Upper lobe of right lung (tissue), 1 donor: ENCODE measurements around the gene VARS2. TPM values are rescaled to one million over a fixed set of nuclear protein-coding genes. Genes with fewer than 3 reads are reported as not detected.

Experiments used
- ATAC-seq: fragments of 200-7000 bp; cut with Tn5 transposase; one replicate; pipeline ENCODE4 v1.9.1; 2020; ENCODE audit warnings: mild to moderate bottlenecking, moderate library complexity
- DNase-seq: peaks from one replicate; pipeline ENCODE4 v3.0.0-alpha.2; 2020
- H3K27ac ChIP-seq: fragments of 200-600 bp; one replicate; pipeline ENCODE4 v1.8.0; 2022
- H3K27me3 ChIP-seq: fragments of 200-600 bp; one replicate; pipeline ENCODE4 v1.8.0; 2022; ENCODE audit warnings: mild to moderate bottlenecking
- H3K36me3 ChIP-seq: fragments of 200-600 bp; one replicate; pipeline ENCODE4 v1.8.0; 2022
- H3K4me1 ChIP-seq: fragments of 200-600 bp; one replicate; pipeline ENCODE4 v1.8.0; 2022
- H3K4me3 ChIP-seq: fragments of 200-600 bp; one replicate; pipeline ENCODE4 v1.8.0; 2022; ENCODE audit warnings: mild to moderate bottlenecking
- H3K9me3 ChIP-seq: fragments of 200-600 bp; one replicate; pipeline ENCODE4 v1.8.0; 2022
- intact Hi-C: fragments of 100-400 bp; cut with DNase I; formaldehyde crosslinking; loops from one replicate; pipeline ENCODE4 v1.11.0; 2022
- total RNA-seq: library from RNA; stranded (reverse); fragmentation: NEBNext Ultra II Directional; extraction: Animal tissue kit (Norgen Biotek cat#: 25700); gene quantifications from one replicate; pipeline ENCODE4 v1.2.1, GENCODE V29; 2021
- TF ChIP-seq, protein P1 (sequence below): fragments of 200-600 bp; IDR thresholded peaks from one replicate; pipeline ENCODE4 v1.8.0; 2022; ENCODE audit warnings: antibody characterized with exemption
- donor health status: DM: no; HTN: yes; CAD: no; lungs with severe emphysema.

The VARS2 gene
- total RNA-seq, 1 donor from 2014 or later: 28.7 TPM

DNA sequence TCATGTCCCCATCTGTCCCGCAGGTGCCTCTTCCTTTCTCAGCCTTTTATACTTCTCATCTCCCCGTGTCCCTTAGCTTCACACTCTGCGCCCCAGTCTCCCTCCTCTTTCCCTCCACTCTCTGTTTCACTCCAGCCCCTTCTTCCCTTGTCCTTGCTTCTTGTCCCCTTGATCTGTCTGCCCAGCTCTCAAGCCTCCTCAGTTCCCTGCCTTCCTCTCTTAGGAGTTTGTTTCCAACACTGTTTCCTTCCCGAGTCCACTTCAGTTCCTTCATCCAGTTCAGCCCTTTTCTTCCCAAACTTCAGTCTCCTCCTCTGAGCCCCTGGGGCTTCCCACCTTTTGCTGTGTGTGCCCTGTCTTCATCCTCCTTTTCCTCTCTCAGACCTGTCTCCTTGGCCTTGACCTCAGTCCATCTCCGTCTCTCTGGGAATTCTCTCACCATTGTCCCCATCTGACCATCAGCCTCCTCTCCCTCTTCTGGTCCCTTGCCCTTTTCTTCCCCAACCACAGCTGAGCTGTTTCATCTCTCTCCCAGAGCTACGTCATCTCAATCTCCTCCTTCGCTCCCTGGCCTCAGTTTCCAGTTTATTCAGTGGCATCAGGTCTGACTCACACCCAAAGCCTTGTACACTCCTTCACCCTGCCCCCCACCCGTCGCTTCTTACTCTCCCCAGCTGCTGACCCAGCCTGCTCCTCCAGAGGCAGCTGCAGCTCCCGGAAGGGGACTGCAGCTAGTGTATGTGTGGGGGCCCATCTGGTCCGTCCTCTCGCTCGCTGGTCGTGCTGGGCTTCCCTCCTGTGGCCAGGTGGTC, 32.4 kb upstream of the VARS2 start:
- peaks cover 28% of the 10 kb centered on the region for H3K4me1 ChIP-seq
- DNase-seq (no peak), ATAC-seq (no peak)
- intact Hi-C loops: no loop called here
- peak overlapping the region; percentile 80 for H3K27ac ChIP-seq
- no peaks in the 10 kb centered on the region for H3K36me3 ChIP-seq
- H3K27me3 ChIP-seq: no peaks in the 10 kb centered on the region
- H3K4me3 ChIP-seq: no peak overlapping the region
- no peaks in the 10 kb centered on the region for H3K9me3 ChIP-seq
- TF ChIP-seq, protein P1, sequence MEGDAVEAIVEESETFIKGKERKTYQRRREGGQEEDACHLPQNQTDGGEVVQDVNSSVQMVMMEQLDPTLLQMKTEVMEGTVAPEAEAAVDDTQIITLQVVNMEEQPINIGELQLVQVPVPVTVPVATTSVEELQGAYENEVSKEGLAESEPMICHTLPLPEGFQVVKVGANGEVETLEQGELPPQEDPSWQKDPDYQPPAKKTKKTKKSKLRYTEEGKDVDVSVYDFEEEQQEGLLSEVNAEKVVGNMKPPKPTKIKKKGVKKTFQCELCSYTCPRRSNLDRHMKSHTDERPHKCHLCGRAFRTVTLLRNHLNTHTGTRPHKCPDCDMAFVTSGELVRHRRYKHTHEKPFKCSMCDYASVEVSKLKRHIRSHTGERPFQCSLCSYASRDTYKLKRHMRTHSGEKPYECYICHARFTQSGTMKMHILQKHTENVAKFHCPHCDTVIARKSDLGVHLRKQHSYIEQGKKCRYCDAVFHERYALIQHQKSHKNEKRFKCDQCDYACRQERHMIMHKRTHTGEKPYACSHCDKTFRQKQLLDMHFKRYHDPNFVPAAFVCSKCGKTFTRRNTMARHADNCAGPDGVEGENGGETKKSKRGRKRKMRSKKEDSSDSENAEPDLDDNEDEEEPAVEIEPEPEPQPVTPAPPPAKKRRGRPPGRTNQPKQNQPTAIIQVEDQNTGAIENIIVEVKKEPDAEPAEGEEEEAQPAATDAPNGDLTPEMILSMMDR: no peak

DNA sequence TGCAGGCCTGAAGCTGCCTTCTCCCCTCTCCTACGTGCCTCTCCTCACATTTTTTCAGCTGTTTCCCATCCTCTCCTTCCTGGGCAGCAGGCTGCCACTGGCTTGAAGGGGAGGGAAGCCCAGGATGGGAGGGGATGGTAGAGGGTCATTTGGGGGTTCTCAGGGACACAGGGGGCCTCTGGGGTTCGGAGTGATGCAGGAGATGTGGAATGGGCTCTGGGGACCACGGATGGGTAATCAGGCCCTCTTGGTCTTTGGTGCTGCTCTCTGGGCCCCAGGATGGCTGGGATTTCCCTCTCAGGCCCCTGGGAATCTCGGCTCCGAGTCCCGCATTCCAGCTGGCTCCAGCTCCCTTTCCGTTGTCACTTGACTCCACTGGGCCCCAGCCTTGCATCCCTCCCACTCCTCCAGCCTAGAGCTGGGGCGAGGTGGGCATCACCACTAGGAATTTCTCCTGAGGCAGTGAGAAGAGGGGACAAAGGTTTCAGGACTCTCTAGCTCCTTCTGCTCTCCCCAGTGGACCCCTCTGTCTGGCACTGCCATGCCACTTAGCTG, 31.8 kb upstream of the VARS2 start:
- H3K4me3 ChIP-seq: no peak overlapping the region
- DNase-seq (no peak), ATAC-seq (no peak)
- intact Hi-C loops: no loop called here
- H3K36me3 ChIP-seq: no peaks in the 10 kb centered on the region
- no peaks in the 10 kb centered on the region for H3K9me3 ChIP-seq
- H3K27ac ChIP-seq: peak overlapping the region; percentile 80
- H3K27me3 ChIP-seq: no peaks in the 10 kb centered on the region
- peaks cover 31% of the 10 kb centered on the region for H3K4me1 ChIP-seq
- TF ChIP-seq, protein P1: no peak

DNA sequence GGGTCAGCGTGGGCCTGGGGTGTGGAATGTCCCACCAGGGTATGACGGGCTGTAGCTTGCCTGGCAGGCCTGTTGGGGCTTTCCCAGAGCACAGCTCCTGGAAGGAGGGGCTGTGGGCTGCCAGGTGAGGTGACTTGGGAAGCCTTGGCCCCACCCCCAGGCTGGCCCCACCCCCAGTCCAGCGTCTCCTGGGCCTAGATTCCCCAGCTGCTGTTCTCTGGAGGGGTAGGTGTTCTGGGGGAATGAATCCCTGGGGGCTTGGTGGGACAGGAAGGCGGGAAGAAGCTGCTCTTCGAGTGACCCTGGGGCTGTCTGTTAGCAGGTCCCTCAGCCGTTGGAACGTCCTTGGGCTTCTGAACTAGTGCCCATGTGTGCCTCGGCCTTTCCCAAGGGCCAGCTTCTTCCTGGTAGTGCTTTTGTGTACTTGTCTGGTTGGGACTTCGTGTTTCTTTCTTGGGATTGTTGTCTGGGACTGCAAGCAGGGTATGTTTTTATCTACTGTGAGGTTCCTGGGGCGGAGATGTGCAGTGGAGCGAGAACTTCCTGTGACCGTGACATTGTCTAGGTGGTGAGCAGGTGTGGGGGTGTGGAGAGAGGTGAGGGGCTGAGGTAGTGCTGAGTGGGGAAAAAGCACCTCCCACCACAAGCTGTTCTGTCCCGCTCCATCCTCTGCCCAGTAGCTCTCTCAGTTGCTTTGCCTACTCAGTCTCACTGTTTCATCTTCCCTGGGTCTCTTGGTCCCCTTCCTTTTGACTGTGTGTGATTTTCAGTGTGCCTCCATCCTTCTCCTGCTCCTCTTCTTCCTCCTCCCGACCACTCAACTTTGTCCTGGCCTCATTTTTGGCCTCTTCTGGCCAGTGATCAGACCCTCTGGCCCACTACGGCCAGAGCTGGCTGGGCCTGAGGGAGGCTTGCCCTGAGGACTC, 31.0 kb upstream of the VARS2 start:
- ATAC-seq: peak; percentile 73
- H3K9me3 ChIP-seq: no peaks in the 10 kb centered on the region
- no peaks in the 10 kb centered on the region for H3K27me3 ChIP-seq
- TF ChIP-seq, protein P1: no peak
- H3K27ac ChIP-seq: peak overlapping the region; percentile 80
- peak; percentile 91 for DNase-seq
- H3K4me1 ChIP-seq: peaks cover 26% of the 10 kb centered on the region
- H3K36me3 ChIP-seq: no peaks in the 10 kb centered on the region
- intact Hi-C loops: no loop called here
- H3K4me3 ChIP-seq: peak overlapping the region; percentile 69

DNA sequence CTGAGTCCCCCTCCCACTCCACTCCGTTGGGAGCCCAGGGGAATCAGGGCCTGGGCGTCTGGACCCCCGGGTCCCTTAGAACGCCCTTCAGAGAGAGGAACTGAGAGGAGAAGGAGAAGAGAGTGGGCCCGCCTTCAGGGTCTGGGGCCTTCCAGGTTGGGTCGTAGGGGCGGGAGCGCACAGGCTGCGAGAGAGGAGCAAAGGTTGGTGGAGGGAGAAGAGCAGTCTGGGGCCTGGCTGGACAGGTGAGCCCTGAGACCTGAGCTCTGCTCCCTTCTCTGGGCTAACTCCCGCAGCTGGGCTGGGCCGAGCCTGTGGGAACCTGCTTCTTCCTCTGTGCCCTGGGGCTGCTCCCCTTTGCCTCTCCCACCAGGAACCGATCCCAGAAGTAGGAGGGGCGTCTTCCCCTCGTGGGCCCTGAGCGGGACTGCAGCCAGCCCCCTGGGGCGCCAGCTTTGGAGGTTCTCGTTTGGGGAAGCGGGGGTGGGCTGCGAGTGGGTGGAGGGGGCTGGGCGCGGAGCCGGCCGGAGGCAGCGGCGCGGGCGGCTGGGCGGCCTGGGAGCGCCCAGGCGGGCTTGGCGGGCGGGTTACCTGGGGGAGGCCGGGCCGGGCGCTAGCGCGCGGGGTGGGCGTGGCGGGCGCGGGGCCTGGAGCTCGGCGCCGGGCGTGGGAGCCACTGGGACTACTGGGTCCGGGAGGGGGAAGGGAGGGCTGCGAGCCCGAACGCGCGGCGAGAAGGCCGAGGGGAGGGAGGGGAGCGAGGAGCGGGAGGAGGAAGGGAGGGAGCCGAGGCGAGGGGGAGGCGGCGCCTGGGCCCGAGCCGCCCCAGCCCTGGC, 30.1 kb upstream of the VARS2 start, which contains the start of gene DDR1:
Gene DDR1, plus strand, starts transcription at position 835 of the 836 bp plus-strand sequence. CDS start 4,211 bp downstream, outside the sequence.
- ATAC-seq: peak; percentile 72
- peak; percentile 86 for DNase-seq
- Histone ChIP-seq H3K4me3 (peak within 1 kb of the TSS; percentile 69), H3K4me1 (peaks cover 26% of the 10 kb centered on the region), H3K27ac (peak within 1 kb of the TSS; percentile 80), H3K36me3 (no peaks in the 10 kb centered on the region), H3K9me3 (no peaks in the 10 kb centered on the region), H3K27me3 (no peaks in the 10 kb centered on the region)
- intact Hi-C loops: no loop called here
- TF ChIP-seq, protein P1: no peak
